Neuron (in vitro differentiated cells): ENCODE results near the gene FBRS.
"Not testable (repeated sequence)": the region's sequence is repeated elsewhere in the genome, so short reads cannot be mapped to it uniquely, and the experiment has no call there.

ENCODE experiments used
- H2AFZ ChIP-seq: one replicate; pipeline ENCODE4 v1.6.1; 2013; ENCODE audit warnings: low read depth, mild to moderate bottlenecking, inconsistent platforms, low read length, moderate library complexity
- H3K27me3 ChIP-seq: one replicate; pipeline ENCODE4 v1.6.1; 2013; ENCODE audit warnings: low read length; ENCODE audit not compliant: insufficient read depth
- H3K36me3 ChIP-seq: one replicate; pipeline ENCODE4 v1.6.1; 2013; ENCODE audit warnings: low read length; ENCODE audit not compliant: insufficient read depth
- H3K4me1 ChIP-seq: one replicate; pipeline ENCODE4 v1.6.1; 2013; ENCODE audit warnings: low read length; ENCODE audit not compliant: insufficient read depth
- H3K4me3 ChIP-seq: 2 replicates; pipeline ENCODE4 v1.5.1; 2013; ENCODE audit warnings: mild to moderate bottlenecking, low read length, moderate library complexity
- H3K9me3 ChIP-seq: one replicate; pipeline ENCODE4 v1.6.1; 2013; ENCODE audit warnings: low read length

Gene FBRS

DNA sequence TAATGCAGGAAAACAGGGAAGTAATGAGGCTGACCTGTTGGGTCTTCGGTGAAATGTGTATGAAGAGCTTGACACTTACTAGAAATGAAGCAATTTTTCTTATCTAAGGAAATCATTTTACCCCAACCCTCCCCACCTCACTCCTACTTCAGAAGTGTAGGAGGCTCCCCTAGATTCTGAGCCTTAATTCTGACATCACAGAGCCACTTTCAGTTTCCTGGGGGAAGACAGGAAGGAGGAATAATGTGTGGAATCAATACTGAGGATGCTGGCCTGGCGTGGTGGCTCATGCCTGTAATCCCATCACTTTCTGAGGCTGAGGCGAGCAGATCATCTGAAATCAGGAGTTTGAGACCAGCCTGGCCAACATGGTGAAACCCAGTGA, 20.3 kb downstream of the FBRS start:
- H3K9me3 ChIP-seq, result no peaks in the 10 kb centered on the region
- peak overlapping the region; percentile 3 for H2AFZ ChIP-seq
- H3K27me3 ChIP-seq, result no peaks in the 10 kb centered on the region
- H3K4me1 ChIP-seq, result peaks cover 8% of the 10 kb centered on the region
- no peaks in the 10 kb centered on the region for H3K36me3 ChIP-seq
- H3K4me3 ChIP-seq, result no peak overlapping the region

DNA sequence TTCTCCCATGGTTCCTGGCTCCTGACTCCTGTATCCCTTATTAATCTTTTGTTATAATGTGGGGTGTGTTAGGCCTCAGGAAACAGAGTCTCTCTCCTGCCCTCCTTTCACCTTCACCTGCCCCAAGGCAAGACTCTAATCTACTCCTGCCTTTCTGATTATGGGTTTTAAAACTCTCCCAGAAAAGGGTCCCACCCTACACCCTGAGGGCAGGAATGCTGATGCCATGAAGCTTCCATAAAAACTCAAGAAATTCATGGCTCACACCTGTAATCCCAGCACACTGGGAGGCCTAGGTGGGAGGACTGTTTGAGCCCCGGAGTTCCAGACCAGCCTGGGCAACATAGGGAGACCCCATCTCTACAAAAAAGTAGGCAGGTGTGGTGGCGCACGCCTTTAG, 22.1 kb downstream of the FBRS start:
- H3K4me3 ChIP-seq, result no peak overlapping the region
- H2AFZ ChIP-seq, result no peak overlapping the region
- H3K36me3 ChIP-seq, result no peaks in the 10 kb centered on the region
- H3K27me3 ChIP-seq, result no peaks in the 10 kb centered on the region
- peaks cover 8% of the 10 kb centered on the region for H3K4me1 ChIP-seq
- H3K9me3 ChIP-seq, result no peaks in the 10 kb centered on the region

DNA sequence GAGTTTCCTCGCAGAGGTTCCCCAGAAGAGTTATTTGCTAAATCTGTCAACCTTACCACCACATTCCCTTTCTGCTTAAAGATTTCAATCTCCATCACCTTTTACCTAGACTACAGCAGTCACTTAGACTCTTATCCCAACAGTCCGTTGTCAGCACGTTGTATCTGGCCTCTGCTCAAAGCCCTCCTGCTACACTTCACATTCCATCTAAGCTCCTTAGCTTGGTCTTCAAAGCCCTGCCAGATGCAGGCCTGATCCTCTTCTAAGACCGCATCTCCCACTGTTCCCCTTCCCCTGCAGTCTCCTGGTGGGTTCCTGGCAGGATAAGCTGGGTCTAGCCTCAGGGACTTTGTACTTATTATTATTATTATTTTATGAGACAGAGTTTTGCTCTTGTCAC, 30.5 kb downstream of the FBRS start:
- Histone ChIP-seq H3K36me3 (no peaks in the 10 kb centered on the region), H3K27me3 (no peaks in the 10 kb centered on the region), H2AFZ (no peak overlapping the region), H3K9me3 (no peaks in the 10 kb centered on the region), H3K4me1 (no peaks in the 10 kb centered on the region), H3K4me3 (no peak overlapping the region)

DNA sequence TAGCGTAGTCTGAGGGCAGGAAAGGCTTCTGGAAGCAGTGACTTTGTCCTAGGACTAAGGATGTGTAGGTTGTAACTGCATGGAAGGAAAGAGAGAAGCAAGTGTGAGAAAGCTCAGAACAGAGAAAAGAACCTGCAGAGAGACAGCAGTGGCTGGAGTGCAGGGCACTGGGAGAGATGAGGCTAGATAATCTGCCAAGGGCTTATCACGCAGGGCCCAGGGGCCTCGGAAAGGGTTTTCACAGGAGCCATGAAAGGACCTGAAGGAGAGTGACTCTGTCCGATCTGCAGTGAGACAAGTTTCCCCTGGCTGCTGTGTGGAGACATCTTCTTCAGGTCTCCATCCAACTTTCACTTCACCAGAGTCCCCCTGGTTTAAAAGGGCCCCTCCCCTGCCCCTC, 33.7 kb downstream of the FBRS start:
- Histone ChIP-seq H3K9me3 (no peaks in the 10 kb centered on the region), H3K4me1 (no peaks in the 10 kb centered on the region), H2AFZ (no peak overlapping the region), H3K36me3 (no peaks in the 10 kb centered on the region), H3K4me3 (no peak overlapping the region), H3K27me3 (no peaks in the 10 kb centered on the region)

DNA sequence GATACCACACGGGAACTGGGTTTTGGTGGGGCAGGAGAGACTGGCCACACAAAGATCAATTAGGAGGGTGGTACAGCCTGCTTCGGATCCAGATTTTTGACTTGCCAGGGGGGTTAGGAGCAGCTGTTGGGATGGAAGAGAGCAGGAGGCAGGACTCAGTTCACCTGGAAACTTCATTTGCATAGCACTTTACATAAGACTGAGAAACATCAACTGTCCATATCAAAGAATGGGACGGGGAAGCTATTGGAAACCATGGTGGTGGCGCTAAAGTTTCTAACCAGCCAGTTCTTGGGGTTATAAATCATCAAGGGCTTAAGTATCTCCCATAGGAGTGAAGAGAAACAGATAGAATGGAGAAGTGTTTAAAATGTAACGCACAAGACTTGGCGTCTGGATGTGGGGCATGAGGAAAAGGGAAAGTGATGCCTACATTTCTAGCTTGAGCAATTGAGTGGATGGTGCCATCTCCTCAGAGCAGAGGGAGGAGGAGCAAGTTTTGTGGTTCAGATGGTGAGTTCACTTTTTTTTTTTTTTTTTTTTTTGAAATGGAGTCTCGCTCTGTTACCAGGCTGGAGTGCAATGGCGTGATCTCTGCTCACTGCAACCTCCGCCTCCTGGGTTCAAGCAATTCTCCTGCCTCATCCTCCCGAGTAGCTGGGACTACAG, 34.3 kb downstream of the FBRS start:
- H3K27me3 ChIP-seq, result no peaks in the 10 kb centered on the region
- H3K9me3 ChIP-seq, result no peaks in the 10 kb centered on the region
- no peaks in the 10 kb centered on the region for H3K36me3 ChIP-seq
- H2AFZ ChIP-seq, result no peak overlapping the region
- peaks cover 3% of the 10 kb centered on the region for H3K4me1 ChIP-seq
- no peak overlapping the region for H3K4me3 ChIP-seq

DNA sequence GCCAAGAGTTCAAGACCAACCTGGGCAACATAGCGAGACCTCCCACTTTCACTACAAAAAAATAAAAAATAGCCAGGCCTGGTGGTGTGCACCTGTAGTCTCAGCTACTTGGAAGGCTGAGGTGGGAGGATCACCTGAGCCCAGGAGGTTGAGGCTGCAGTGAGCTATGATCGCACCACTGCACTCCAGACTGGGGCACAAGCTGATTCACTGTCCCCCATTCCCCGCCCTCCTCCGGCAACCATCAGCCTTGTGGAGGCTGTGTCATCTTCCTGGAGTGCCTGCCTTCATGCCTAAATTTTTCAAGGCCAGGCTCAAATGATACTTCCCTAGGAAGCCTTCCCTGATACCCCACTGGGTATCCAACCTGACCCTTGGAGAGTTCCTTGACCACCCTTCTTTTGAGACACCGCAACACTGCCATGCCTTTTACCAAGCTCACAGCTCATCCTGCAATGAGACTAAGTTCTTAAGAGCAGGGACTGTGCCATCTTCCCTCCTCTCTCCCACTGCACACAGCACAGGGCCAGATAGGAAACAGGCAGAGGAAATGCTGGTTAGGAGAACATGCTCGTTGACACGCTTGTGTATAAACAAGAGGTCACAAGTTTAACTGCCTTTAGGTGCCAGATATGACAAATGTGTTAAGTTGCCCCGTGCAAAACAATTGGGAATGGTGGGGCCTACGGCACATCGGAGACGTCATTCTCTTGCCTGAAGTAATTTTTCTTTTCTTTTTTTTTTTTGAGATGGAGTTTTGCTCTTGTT, 36.9 kb downstream of the FBRS start:
- no peak overlapping the region for H2AFZ ChIP-seq
- H3K36me3 ChIP-seq, result peaks cover 4% of the 10 kb centered on the region
- H3K4me1 ChIP-seq, result peaks cover 14% of the 10 kb centered on the region
- H3K4me3 ChIP-seq, result no peak overlapping the region
- H3K9me3 ChIP-seq, result no peaks in the 10 kb centered on the region
- H3K27me3 ChIP-seq, result no peaks in the 10 kb centered on the region

DNA sequence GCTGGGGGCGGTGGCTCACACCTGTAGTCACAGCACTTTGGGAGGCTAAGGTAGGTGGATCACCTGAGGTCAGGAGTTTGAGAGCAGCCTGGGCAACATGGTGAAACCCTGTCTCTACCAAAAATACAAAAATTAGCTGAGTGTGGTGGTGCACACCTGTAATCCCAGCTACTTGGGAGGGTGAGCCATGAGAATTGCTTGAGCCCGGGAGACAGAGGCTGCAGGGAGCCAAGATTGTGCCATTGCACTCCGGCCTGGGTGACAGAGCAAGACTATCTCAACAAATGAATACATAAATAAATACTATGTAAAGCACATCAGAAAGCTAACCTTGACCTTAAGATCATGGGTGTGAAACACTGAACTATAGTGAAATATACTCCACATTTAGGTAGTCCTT, 38.4 kb downstream of the FBRS start:
- Histone ChIP-seq H3K4me1 (peaks cover 15% of the 10 kb centered on the region), H3K36me3 (peaks cover 18% of the 10 kb centered on the region)
- not testable (repeated sequence) for H2AFZ ChIP-seq, H3K4me3 ChIP-seq, H3K27me3 ChIP-seq, H3K9me3 ChIP-seq

DNA sequence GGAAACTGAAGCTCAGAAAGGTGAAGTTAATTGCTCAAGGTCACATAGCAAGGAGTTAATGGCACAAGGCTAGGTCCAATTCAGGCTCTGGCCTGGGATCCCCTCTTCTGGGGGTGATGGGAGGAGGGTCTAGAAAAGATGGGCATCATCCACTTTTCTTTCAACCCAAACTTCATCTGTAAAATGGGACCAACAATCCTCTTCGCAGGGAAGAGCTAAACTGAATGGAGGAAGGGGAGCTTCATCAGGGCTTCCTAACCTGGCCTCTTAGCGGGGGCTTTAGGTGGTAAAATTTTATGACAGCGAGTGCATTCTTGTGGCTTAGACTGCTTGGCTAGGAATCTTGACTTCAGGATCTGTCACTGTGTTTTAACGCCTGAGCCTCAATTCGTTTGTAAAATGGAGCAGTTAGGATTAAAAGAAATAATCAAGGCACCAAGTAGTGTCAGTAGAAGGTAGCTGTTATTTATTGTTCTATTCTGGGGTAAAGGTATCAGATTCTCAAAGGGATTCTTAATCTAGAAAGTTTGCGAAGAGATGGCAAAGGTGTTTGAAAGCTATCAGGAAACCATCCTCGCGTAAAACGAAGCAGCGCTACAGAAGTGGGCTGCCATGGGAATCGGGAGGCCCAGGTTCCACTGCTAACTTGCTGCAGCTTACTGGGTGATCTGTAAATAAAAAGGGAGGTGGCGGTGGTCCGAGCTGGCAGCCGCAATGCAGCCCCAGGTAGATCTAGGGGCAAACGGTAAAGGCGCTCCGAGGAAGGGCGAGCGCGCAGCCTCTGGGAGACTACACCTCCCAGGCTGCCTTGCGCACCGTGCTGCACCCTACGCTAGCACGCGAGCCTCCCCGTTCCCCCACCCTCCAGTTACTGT, 39.3 kb downstream of the FBRS start:
- Histone ChIP-seq H3K36me3 (peaks cover 21% of the 10 kb centered on the region), H2AFZ (peak overlapping the region; percentile 80), H3K27me3 (no peaks in the 10 kb centered on the region), H3K4me1 (peaks cover 15% of the 10 kb centered on the region), H3K4me3 (peak overlapping the region; percentile 85), H3K9me3 (no peaks in the 10 kb centered on the region)

DNA sequence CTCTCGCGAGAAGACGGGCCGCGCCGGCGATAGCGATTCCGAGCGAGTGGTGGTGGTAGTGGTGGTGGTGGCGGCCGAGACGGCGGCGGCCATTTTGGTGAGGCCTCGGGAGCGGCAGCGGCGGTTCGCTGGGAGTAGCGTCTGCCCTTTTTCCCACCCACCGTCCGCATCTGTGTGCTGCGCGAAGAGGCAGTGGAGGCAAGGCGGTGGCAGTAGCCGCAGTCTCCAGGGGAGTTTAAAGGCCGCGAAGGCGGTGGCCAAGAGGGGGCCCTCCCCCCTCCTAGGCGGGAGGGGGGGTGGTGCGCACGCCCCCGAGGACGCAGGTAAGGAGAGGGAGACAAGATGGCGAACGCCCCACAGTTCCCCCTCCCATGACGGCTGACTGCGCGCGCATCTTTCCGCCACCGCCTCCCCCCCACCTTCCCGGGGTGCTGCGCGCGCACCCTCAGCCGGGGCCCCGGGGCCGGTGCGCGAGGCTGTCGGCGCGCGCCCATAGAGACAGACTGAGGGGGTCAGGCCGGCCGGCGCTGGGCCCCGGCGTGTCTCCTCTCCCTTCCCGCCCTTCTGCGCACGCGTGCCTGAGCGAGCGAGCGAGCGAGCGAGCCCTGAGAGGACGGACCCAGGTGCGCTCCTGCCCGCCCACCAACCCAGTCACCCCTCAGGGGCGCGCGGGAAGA, 40.0 kb downstream of the FBRS start:
- peaks cover 15% of the 10 kb centered on the region for H3K4me1 ChIP-seq
- H3K4me3 ChIP-seq, result peak overlapping the region; percentile 85
- no peaks in the 10 kb centered on the region for H3K9me3 ChIP-seq
- H3K36me3 ChIP-seq, result peaks cover 25% of the 10 kb centered on the region
- H2AFZ ChIP-seq, result peak overlapping the region; percentile 80
- H3K27me3 ChIP-seq, result no peaks in the 10 kb centered on the region

DNA sequence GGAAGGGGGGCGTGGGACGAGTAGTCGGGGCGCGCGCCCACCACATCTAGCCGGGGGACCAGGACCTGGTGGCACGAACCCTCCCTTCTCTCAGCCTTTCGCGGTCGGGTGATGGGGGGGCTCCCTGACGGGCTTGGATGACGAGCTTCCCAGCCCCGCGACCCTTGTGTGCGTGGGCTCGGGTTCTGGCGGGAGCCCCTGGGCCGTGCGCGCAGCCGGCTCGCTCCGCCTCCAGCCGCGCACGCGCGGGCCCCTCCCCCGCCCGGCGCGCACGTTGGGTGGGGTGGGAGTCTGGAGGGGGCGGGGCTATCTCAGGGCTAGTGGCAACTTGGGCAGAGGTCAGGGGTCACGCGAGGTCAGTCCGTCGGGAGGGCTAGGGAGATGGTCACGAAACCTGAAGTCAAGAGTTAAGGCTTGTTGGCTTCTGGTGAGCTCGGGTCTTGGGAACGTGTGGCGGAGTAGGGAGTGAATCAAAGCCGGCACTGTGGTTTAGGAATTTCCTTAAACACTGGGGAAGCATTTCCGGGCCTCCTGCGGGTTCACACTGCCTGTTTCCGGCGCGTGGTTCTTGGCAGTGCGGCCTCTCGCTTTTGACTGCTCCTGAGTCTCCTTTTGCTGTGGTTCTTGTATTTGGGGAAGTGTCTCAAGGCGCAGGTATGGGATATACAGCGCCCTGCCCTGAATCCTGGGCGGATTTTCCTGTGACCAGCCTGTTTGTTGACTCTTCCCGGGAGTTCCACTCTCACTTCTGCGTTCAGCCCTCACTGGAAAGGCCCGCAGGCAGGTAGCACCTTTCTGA, 40.8 kb downstream of the FBRS start, which contains the start of gene SRCAP:
Gene SRCAP (plus strand): TSS at position 356 of the 799 bp plus-strand sequence. CDS start 1,654 bp downstream, outside the sequence.
- Histone ChIP-seq H3K4me3 (peak within 1 kb of the TSS; percentile 85), H3K27me3 (no peaks in the 10 kb centered on the region), H3K9me3 (no peaks in the 10 kb centered on the region), H3K36me3 (peaks cover 28% of the 10 kb centered on the region), H2AFZ (peak within 1 kb of the TSS; percentile 80), H3K4me1 (peaks cover 15% of the 10 kb centered on the region)

DNA sequence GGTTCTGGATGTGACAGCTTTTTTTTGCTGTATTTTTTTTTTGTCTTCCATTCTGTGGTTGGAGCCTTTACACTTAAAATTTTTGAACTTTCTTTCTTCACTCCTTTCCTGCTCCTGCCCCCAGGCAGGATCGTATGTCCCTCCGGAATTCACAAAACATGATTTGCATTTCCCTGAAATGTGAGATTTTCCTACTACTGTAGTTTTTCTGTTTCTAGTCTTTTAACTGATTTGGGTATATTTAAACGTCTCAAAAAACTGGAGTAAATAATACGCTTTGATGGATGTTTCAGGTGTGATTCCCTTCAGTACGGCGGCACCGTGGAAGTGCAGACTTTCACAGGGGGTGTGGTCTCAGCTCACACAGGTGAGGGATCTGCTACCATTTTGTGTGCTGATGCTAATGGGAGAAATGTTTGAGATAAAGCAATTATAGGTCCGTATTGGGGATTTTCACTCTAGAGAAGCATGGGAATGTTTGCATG, 41.4 kb downstream of the FBRS start:
- Histone ChIP-seq H3K4me1 (peaks cover 15% of the 10 kb centered on the region), H3K27me3 (no peaks in the 10 kb centered on the region), H3K36me3 (peaks cover 34% of the 10 kb centered on the region), H2AFZ (no peak overlapping the region), H3K9me3 (no peaks in the 10 kb centered on the region), H3K4me3 (peak overlapping the region; percentile 85)

DNA sequence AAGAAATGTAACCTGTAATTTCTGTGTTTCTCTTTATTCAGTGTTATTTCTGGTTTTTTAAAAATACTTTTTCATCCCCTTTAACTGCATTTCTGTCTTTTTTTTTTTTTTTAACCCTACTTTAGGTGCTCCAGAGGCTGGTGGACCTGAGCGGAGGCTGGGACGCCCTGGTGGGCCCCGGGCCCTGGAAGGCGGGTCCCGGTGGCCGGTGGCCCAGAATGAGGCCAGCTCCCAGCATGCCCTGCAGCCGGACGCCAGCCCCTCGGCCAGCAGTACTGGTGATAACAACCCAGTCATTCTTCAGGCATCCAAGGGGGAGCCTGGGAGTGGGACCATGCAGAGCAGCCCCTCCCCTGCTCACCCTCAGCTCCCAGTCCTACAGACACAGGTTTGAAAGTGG, 42.3 kb downstream of the FBRS start:
- Histone ChIP-seq H3K9me3 (no peaks in the 10 kb centered on the region), H3K27me3 (no peaks in the 10 kb centered on the region), H2AFZ (no peak overlapping the region), H3K36me3 (peaks cover 42% of the 10 kb centered on the region), H3K4me3 (no peak overlapping the region), H3K4me1 (peaks cover 15% of the 10 kb centered on the region)
